IMR-90 (cell line): ENCODE measurements around the gene LIPK. TPM values are rescaled to one million over a fixed set of nuclear protein-coding genes. Genes with fewer than 3 reads are reported as not detected.

Experiments used
- ATAC-seq: fragments of 200-7000 bp; cut with Tn5 transposase; 2 replicates; pipeline ENCODE4 v1.9.1; 2020; ENCODE audit warnings: low read depth, mild to moderate bottlenecking, moderate library complexity
- BruUV-seq: library from RNA; stranded (reverse); fragments of 400-500 nt; replicated peaks from 2 replicates; lab custom pipeline; 2021; lab: Mats Ljungman, UMichigan
- CTCF ChIA-PET: fragments of 300-600 bp; formaldehyde crosslinking; extraction: SDS; loops from one replicate; lab custom pipeline; 2021; ENCODE audit warnings: antibody characterized with exemption; lab: Yijun Ruan, JAX
- POLR2A ChIA-PET: fragments of 300-600 bp; sonication (Branson Sonifier 250); formaldehyde crosslinking; loops from one replicate; lab custom pipeline; 2022; ENCODE audit warnings: antibody characterized with exemption; ENCODE audit not compliant: unreplicated experiment; lab: Charles Lee
- DNase-seq: peaks from one replicate; pipeline ENCODE4 v3.0.0; 2013
- H2AFZ ChIP-seq: replicated peaks from 2 replicates; pipeline ENCODE3; 2013; ENCODE audit warnings: low read length, mild to moderate bottlenecking; ENCODE audit not compliant: poor library complexity
- H2AK5ac ChIP-seq: 2 replicates; pipeline ENCODE4 v1.6.1; 2013; ENCODE audit warnings: low read depth, low read length, inconsistent platforms
- H2AK9ac ChIP-seq: replicated peaks from 2 replicates; pipeline ENCODE3; 2013; ENCODE audit warnings: mild to moderate bottlenecking, low read depth, low read length, moderate library complexity; ENCODE audit not compliant: poor library complexity
- H2BK120ac ChIP-seq: 2 replicates; pipeline ENCODE4 v1.6.1; 2013; ENCODE audit warnings: low read depth, low read length, inconsistent platforms
- H2BK15ac ChIP-seq: 3 replicates; pipeline ENCODE4 v1.6.1; 2013; ENCODE audit warnings: low read depth, low read length, inconsistent platforms
- H2BK20ac ChIP-seq: 2 replicates; pipeline ENCODE4 v1.6.1; 2013; ENCODE audit warnings: low read depth, mild to moderate bottlenecking, inconsistent platforms, low read length, moderate library complexity
- H2BK5ac ChIP-seq: 2 replicates; pipeline ENCODE4 v1.6.1; 2013; ENCODE audit warnings: mild to moderate bottlenecking, low read depth, low read length, inconsistent platforms; ENCODE audit not compliant: poor library complexity, severe bottlenecking
- H3K14ac ChIP-seq: replicated peaks from 2 replicates; pipeline ENCODE4 v1.6.1; 2013; ENCODE audit warnings: low read depth, low read length, inconsistent platforms
- H3K18ac ChIP-seq: 2 replicates; pipeline ENCODE4 v1.6.1; 2013; ENCODE audit warnings: low read depth, low read length, control low read depth
- H3K23ac ChIP-seq: 2 replicates; pipeline ENCODE4 v1.6.1; 2013; ENCODE audit warnings: low read depth, low read length, inconsistent platforms
- H3K27ac ChIP-seq: 2 replicates; pipeline ENCODE4 v1.5.1; 2013; ENCODE audit warnings: mild to moderate bottlenecking, control low read depth, low read length; ENCODE audit not compliant: insufficient read depth
- H3K27me3 ChIP-seq: 2 replicates; pipeline ENCODE4 v1.6.1; 2013; ENCODE audit warnings: low read length; ENCODE audit not compliant: control insufficient read depth, insufficient read depth
- H3K36me3 ChIP-seq: 2 replicates; pipeline ENCODE4 v1.6.1; 2013; ENCODE audit warnings: low read length, mixed read lengths; ENCODE audit not compliant: control insufficient read depth, insufficient read depth
- H3K4ac ChIP-seq: 2 replicates; pipeline ENCODE4 v1.6.1; 2013; ENCODE audit warnings: low read depth, low read length, inconsistent platforms
- H3K4me1 ChIP-seq: 2 replicates; pipeline ENCODE4 v1.6.1; 2013; ENCODE audit warnings: low read length, mixed read lengths; ENCODE audit not compliant: control insufficient read depth, insufficient read depth
- H3K4me2 ChIP-seq: 2 replicates; pipeline ENCODE4 v1.6.1; 2013; ENCODE audit warnings: low read depth, mild to moderate bottlenecking, control low read depth, low read length, moderate library complexity
- H3K4me3 ChIP-seq: 2 replicates; pipeline ENCODE4 v1.5.1; 2013; ENCODE audit warnings: low read depth, mild to moderate bottlenecking, control low read depth, low read length, moderate library complexity; ENCODE audit not compliant: insufficient read depth
- H3K56ac ChIP-seq: 2 replicates; pipeline ENCODE4 v1.6.1; 2013; ENCODE audit warnings: low read length, inconsistent platforms; ENCODE audit not compliant: insufficient read depth; ENCODE audit errors: extremely low read depth
- H3K79me1 ChIP-seq, 2 experiments: 2 replicates each; pipeline ENCODE4 v1.6.1; 2013; ENCODE audit warnings: low read length in 2 of 2, inconsistent platforms in 1 of 2, low read depth in 1 of 2
- H3K9ac ChIP-seq: 2 replicates; pipeline ENCODE4 v1.6.1; 2013; ENCODE audit warnings: low read depth, low read length, control low read depth
- H3K9me1 ChIP-seq: 2 replicates; pipeline ENCODE4 v1.6.1; 2013; ENCODE audit warnings: low read length, inconsistent platforms; ENCODE audit not compliant: insufficient read depth
- H3K9me3 ChIP-seq: 2 replicates; pipeline ENCODE4 v1.6.1; 2013; ENCODE audit warnings: low read length; ENCODE audit not compliant: control insufficient read depth, insufficient read depth
- H4K20me1 ChIP-seq: 2 replicates; pipeline ENCODE4 v1.6.1; 2013; ENCODE audit warnings: low read length, inconsistent platforms; ENCODE audit not compliant: insufficient read depth
- H4K5ac ChIP-seq: 2 replicates; pipeline ENCODE4 v1.6.1; 2013; ENCODE audit warnings: mild to moderate bottlenecking, low read depth, low read length, control low read depth
- H4K8ac ChIP-seq, 2 experiments: 2 replicates each; pipeline ENCODE4 v1.6.1; 2013; ENCODE audit warnings: low read depth in 2 of 2, low read length in 2 of 2, control low read depth in 1 of 2, inconsistent platforms in 1 of 2
- H4K91ac ChIP-seq: 2 replicates; pipeline ENCODE4 v1.6.1; 2013; ENCODE audit warnings: low read depth, low read length, inconsistent platforms; ENCODE audit not compliant: insufficient read depth
- CTCF ChIP-seq: conservative IDR thresholded peaks from 2 replicates; pipeline ENCODE4 v1.5.1; 2012; ENCODE audit warnings: mild to moderate bottlenecking, low read depth, low read length, improper control_type of control experiment
- FOS ChIP-seq: fragments of 150-350 bp; IDR thresholded peaks from 2 replicates; pipeline ENCODE4 v1.6.1; 2016; ENCODE audit warnings: low read depth, low read length
- MAFK ChIP-seq: IDR thresholded peaks from 2 replicates; pipeline ENCODE4 v1.6.1; 2012; ENCODE audit warnings: low read depth, low read length, improper control_type of control experiment
- MXI1 ChIP-seq: IDR thresholded peaks from 2 replicates; pipeline ENCODE4 v1.6.1; 2012; ENCODE audit warnings: low read depth, mild to moderate bottlenecking, low read length, moderate library complexity, borderline replicate concordance
- POLR2A ChIP-seq: IDR thresholded peaks from 2 replicates; pipeline ENCODE4 v1.6.1; 2012; ENCODE audit warnings: mild to moderate bottlenecking, low read depth, low read length
- RAD21 ChIP-seq: IDR thresholded peaks from 2 replicates; pipeline ENCODE4 v1.6.1; 2012; ENCODE audit warnings: low read length, improper control_type of control experiment
- WGBS, 2 experiments: methylation state at CpG; one replicate each; pipeline versions ENCODE4 v1.1.5 to v1.1.7; 2013; ENCODE audit warnings: missing lambda C conversion rate in 2 of 2; ENCODE audit not compliant: insufficient read length in 1 of 2; ENCODE audit errors: extremely low coverage in 2 of 2; 5-methylcytosine and 5-hydroxymethylcytosine counted together
- dilution Hi-C: fragments of 300-500 bp; cut with HindIII; formaldehyde crosslinking; loops from one replicate; pipeline ENCODE4 v1.14.3; 2018; ENCODE audit warnings: low sequenced_read_pairs; ENCODE audit not compliant: unreplicated experiment
- in situ Hi-C: fragments of 300-500 bp; cut with MboI; formaldehyde crosslinking; loops from 3 replicates; pipeline ENCODE4 v1.14.3; 2019; ENCODE audit warnings: low sequenced_read_pairs, inconsistent platforms, mixed read lengths
- intact Hi-C: fragments of 100-400 bp; cut with micrococcal nuclease; formaldehyde crosslinking; loops from 2 replicates; pipeline ENCODE4 v1.10.0; 2022
- polyA plus RNA-seq, 3 experiments: library from polyadenylated mRNA; depleted of rRNA; stranded (reverse); fragments of >200 nt; gene quantifications; 2 replicates each; pipeline ENCODE4 v1.2.3, GENCODE V29; 2012; ENCODE audit warnings: low replicate concordance in 1 of 3
- total RNA-seq: library from RNA; depleted of rRNA; stranded (reverse); fragments of >200 nt; gene quantifications from 2 replicates; pipeline ENCODE4 v1.2.3, GENCODE V29; 2012

LIPK gene
- total and polyA plus RNA-seq, 2 of the 4 experiments (the other 2 are of a cell fraction) = not detected

- BruUV-seq = no TSS peak
- H3K27me3 ChIP-seq = peaks cover 19% of the 10 kb centered on the region
- in situ Hi-C loops = no loop called here
These were observed 22.2 kb downstream of the LIPK start for GRCh38 chr10:88728107-88728763.

More at GRCh38 chr10:88728107-88728763, 22.2 kb downstream of the LIPK start:
- no peak overlapping the region for H2BK15ac ChIP-seq
- no peak overlapping the region for H2AK9ac ChIP-seq
- H2AFZ ChIP-seq = no peak overlapping the region
- no peak overlapping the region for H3K23ac ChIP-seq
- ATAC-seq (no peak), DNase-seq (no peak)
- no peak overlapping the region for H4K91ac ChIP-seq
- no peaks in the 10 kb centered on the region for H4K20me1 ChIP-seq
- dilution Hi-C loops (no loop called here), intact Hi-C loops (no loop called here)
- no peak overlapping the region for H2BK5ac ChIP-seq
- H4K8ac ChIP-seq = no peak overlapping the region
- no peak overlapping the region for H3K18ac ChIP-seq
- H3K9ac ChIP-seq = no peak overlapping the region
- no peak for TF ChIP-seq MXI1
- peak; percentile 20; the same call in 1 of the 2 replicates for TF ChIP-seq CTCF
- TF ChIP-seq FOS = no peak
- no peak for TF ChIP-seq POLR2A
- no peak for TF ChIP-seq MAFK
- TF ChIP-seq RAD21 = peak; percentile 12; the same call in 1 of the 2 replicates
- H3K36me3 ChIP-seq = no peaks in the 10 kb centered on the region
- H2BK20ac ChIP-seq = no peak overlapping the region
- no peaks in the 10 kb centered on the region for H3K9me1 ChIP-seq
- 69% methylated on average over 25 of the region's 30 CpGs; no CpG with 5 or more reads in 1 of the 2 experiments for WGBS, 2 experiments
- H3K4me1 ChIP-seq = no peaks in the 10 kb centered on the region
- H3K79me1 ChIP-seq = no peaks in the 10 kb centered on the region
- H3K4me2 ChIP-seq = no peak overlapping the region
- H3K4me3 ChIP-seq = no peak overlapping the region
- H3K4ac ChIP-seq = no peak overlapping the region
- ChIA-PET POLR2A (interaction anchor here (0.6 kb wide), 1 partner anchor 38 kb away, joined by 14 read pairs; no protein-coding TSS in a partner anchor), CTCF (interaction anchor here (1.2 to 1.9 kb wide), 2 partner anchors 12 to 13 kb away, joined by 4 to 5 read pairs; no protein-coding TSS in a partner anchor)
- no peak overlapping the region for H3K27ac ChIP-seq
- H3K9me3 ChIP-seq = peaks cover 4% of the 10 kb centered on the region; the same call in 1 of the 2 replicates
- no peak overlapping the region for H2BK120ac ChIP-seq
- no peak overlapping the region for H3K56ac ChIP-seq
- no peak overlapping the region for H3K14ac ChIP-seq
- no peak overlapping the region for H2AK5ac ChIP-seq
- H4K5ac ChIP-seq = no peak overlapping the region
